Endothelial cell of umbilical vein (primary cell): Measurements from ENCODE around the gene TYW1. TPM values are rescaled to one million over a fixed set of nuclear protein-coding genes. Genes with fewer than 3 reads are reported as not detected.
"Not testable (repeated sequence)": the region's sequence is repeated elsewhere in the genome, so short reads cannot be mapped to it uniquely, and the experiment has no call there.

Experiments
- BruUV-seq: library from RNA; stranded (reverse); fragments of 400-500 nt; replicated peaks from 2 replicates; lab custom pipeline; 2021; lab: Mats Ljungman, UMichigan
- CTCF ChIA-PET: fragments of 300-600, 350-600 bp; sonication (Branson Sonifier 250); formaldehyde crosslinking; loops from one replicate; lab custom pipeline; 2021; ENCODE audit warnings: antibody characterized with exemption, inconsistent platforms; lab: Charles Lee
- POLR2A ChIA-PET: fragments of 300-600, 350-600 bp; sonication (Branson Sonifier 250); formaldehyde crosslinking; loops from one replicate; lab custom pipeline; 2021; ENCODE audit warnings: antibody characterized with exemption, inconsistent platforms; lab: Charles Lee
- DNase-seq: peaks from one replicate; pipeline ENCODE4 v3.0.0-alpha.2; 2011; ENCODE audit warnings: low read depth, low spot score
- FAIRE-seq: peaks from 2 replicates; lab custom pipeline; 2011; peaks lifted over from hg19 to GRCh38; lab: Jason Lieb, UNC
- H2AFZ ChIP-seq: 2 replicates; pipeline ENCODE4 v1.6.0; 2012; ENCODE audit warnings: low read depth, low read length, control low read depth, inconsistent platforms
- H3K27ac ChIP-seq: 2 replicates; pipeline ENCODE4 v1.5.1; 2011; ENCODE audit warnings: low read depth, mild to moderate bottlenecking, control low read depth, low read length, moderate library complexity; ENCODE audit not compliant: insufficient read depth
- H3K27me3 ChIP-seq, 2 experiments: 2 replicates each; pipeline versions ENCODE4 v1.6.0 to v1.6.1; 2011; ENCODE audit warnings: low read length in 2 of 2, mixed read lengths in 1 of 2; ENCODE audit not compliant: control insufficient read depth in 2 of 2, insufficient read depth in 2 of 2
- H3K36me3 ChIP-seq, 2 experiments: 2 replicates in 1 of 2; 3 replicates in 1 of 2; pipeline ENCODE4 v1.5.1; 2011; ENCODE audit warnings: low read length in 2 of 2, mild to moderate bottlenecking in 1 of 2, moderate library complexity in 1 of 2; ENCODE audit not compliant: control insufficient read depth in 2 of 2, insufficient read depth in 2 of 2; ENCODE audit errors: extremely low read depth in 1 of 2
- H3K4me1 ChIP-seq: 3 replicates; pipeline ENCODE4 v1.5.1; 2011; ENCODE audit warnings: mild to moderate bottlenecking, low read length; ENCODE audit not compliant: control insufficient read depth, insufficient read depth; ENCODE audit errors: extremely low read depth
- H3K4me2 ChIP-seq: 2 replicates; pipeline ENCODE4 v1.6.1; 2011; ENCODE audit warnings: low read length, control low read depth, mixed read lengths; ENCODE audit not compliant: insufficient read depth
- H3K4me3 ChIP-seq, 3 experiments: fragments of 200-600 bp in 1 of 3; sonication (generic), shearing (Covaris generic) in 1 of 3; replicated peaks in 1 of 3; 2 replicates each; pipeline ENCODE4 v1.5.1; 2011 to 2016; ENCODE audit warnings: control low read depth in 3 of 3, low read length in 3 of 3, mild to moderate bottlenecking in 2 of 3, inconsistent platforms in 1 of 3, low read depth in 1 of 3, moderate library complexity in 1 of 3; ENCODE audit not compliant: insufficient read depth in 1 of 3
- H3K79me2 ChIP-seq: 2 replicates; pipeline ENCODE4 v1.6.0; 2012; ENCODE audit warnings: low read length, inconsistent platforms; ENCODE audit not compliant: control insufficient read depth, insufficient read depth
- H3K9ac ChIP-seq: replicated peaks from 2 replicates; pipeline ENCODE3; 2011; ENCODE audit warnings: low read length, control low read depth; ENCODE audit not compliant: insufficient read depth; ENCODE audit errors: extremely low read depth
- H3K9me1 ChIP-seq: replicated peaks from 3 replicates; pipeline ENCODE4 v1.6.0; 2011; ENCODE audit warnings: mild to moderate bottlenecking, low read length; ENCODE audit not compliant: control insufficient read depth, insufficient read depth; ENCODE audit errors: extremely low read depth
- H3K9me3 ChIP-seq: replicated peaks from 2 replicates; pipeline ENCODE4 v1.5.1; 2012; ENCODE audit warnings: low read length, inconsistent platforms; ENCODE audit not compliant: control insufficient read depth, insufficient read depth
- H4K20me1 ChIP-seq: replicated peaks from 2 replicates; pipeline ENCODE3; 2011; ENCODE audit warnings: mild to moderate bottlenecking, low read length; ENCODE audit not compliant: control insufficient read depth, insufficient read depth; ENCODE audit errors: extremely low read depth
- dilution Hi-C: fragments of 300-500 bp; cut with MboI; formaldehyde crosslinking; loops from one replicate; pipeline ENCODE4 v1.15.0; 2019; ENCODE audit warnings: low sequenced_read_pairs; ENCODE audit not compliant: extremely low pct_ligation_motif_present
- intact Hi-C: fragments of 100-400 bp; cut with micrococcal nuclease; formaldehyde crosslinking; loops from one replicate; pipeline ENCODE4 v1.10.0; 2022
- polyA plus RNA-seq, 4 experiments: library from polyadenylated mRNA; depleted of rRNA in 3 of 4; stranded (reverse) in 3 of 4; unstranded in 1 of 4; fragments of >200 nt; gene quantifications; 2 replicates each; pipeline versions ENCODE4 v1.2.1 to v1.2.3, GENCODE V29; 2011 to 2012; ENCODE audit warnings: missing spikeins in 1 of 4
- total RNA-seq: library from RNA; stranded (reverse); gene quantifications from 2 replicates; pipeline ENCODE4 v1.2.3, GENCODE V29; 2021

TYW1 gene
- total and polyA plus RNA-seq, 2 donors (not counting 3 experiments of a cell fraction or from before 2014, with no cell fraction given): 7.7 to 15.9 TPM

GRCh38 chr7:67130766-67131165 is 134.1 kb downstream of the TYW1 start:
- DNase-seq, H3K79me2 ChIP-seq, H3K9me3 ChIP-seq, BruUV-seq, CTCF ChIA-PET, H3K36me3 ChIP-seq, dilution Hi-C loops, H3K9ac ChIP-seq, H3K27me3 ChIP-seq, H3K4me2 ChIP-seq, H3K4me3 ChIP-seq, H2AFZ ChIP-seq, FAIRE-seq, H4K20me1 ChIP-seq, H3K27ac ChIP-seq, POLR2A ChIA-PET, H3K9me1 ChIP-seq, intact Hi-C loops: not testable (repeated sequence)
- H3K4me1 ChIP-seq: peaks cover 19% of the 10 kb centered on the region

- H3K9ac ChIP-seq, DNase-seq, BruUV-seq, H3K4me1 ChIP-seq, H3K36me3 ChIP-seq, H3K4me2 ChIP-seq, POLR2A ChIA-PET, H2AFZ ChIP-seq, H3K79me2 ChIP-seq, H3K9me1 ChIP-seq, FAIRE-seq, H3K9me3 ChIP-seq, dilution Hi-C loops, intact Hi-C loops, H3K27me3 ChIP-seq, H4K20me1 ChIP-seq, H3K4me3 ChIP-seq, H3K27ac ChIP-seq, CTCF ChIA-PET: not testable (repeated sequence)
These were observed 138.3 kb downstream of the TYW1 start for GRCh38 chr7:67134912-67135311.

- H3K4me2 ChIP-seq, POLR2A ChIA-PET, intact Hi-C loops, dilution Hi-C loops, H3K27ac ChIP-seq, H3K9me1 ChIP-seq, H3K4me1 ChIP-seq, H3K9ac ChIP-seq, H3K4me3 ChIP-seq, H3K27me3 ChIP-seq, CTCF ChIA-PET, H2AFZ ChIP-seq, H4K20me1 ChIP-seq, H3K79me2 ChIP-seq, H3K9me3 ChIP-seq, H3K36me3 ChIP-seq, DNase-seq, BruUV-seq: not testable (repeated sequence)
- FAIRE-seq: peak; percentile 61
These were observed 139.2 kb downstream of the TYW1 start for GRCh38 chr7:67135617-67136486.

GRCh38 chr7:67137489-67137888 is 140.9 kb downstream of the TYW1 start:
- H3K79me2 ChIP-seq, H3K9me1 ChIP-seq, H3K4me2 ChIP-seq, H3K36me3 ChIP-seq, H3K9ac ChIP-seq, H3K27ac ChIP-seq, dilution Hi-C loops, intact Hi-C loops, DNase-seq, H2AFZ ChIP-seq, H3K27me3 ChIP-seq, H3K4me1 ChIP-seq, FAIRE-seq, H3K4me3 ChIP-seq, POLR2A ChIA-PET, H3K9me3 ChIP-seq, H4K20me1 ChIP-seq, CTCF ChIA-PET, BruUV-seq: not testable (repeated sequence)
